Adipose tissue (tissue), 3 donors: ENCODE data around the gene CCDC174. TPM values are rescaled to one million over a fixed set of nuclear protein-coding genes. Genes with fewer than 3 reads are reported as not detected.

Experiments
- H3K27ac ChIP-seq: one replicate; pipeline ENCODE4 v1.5.1; 2013; ENCODE audit warnings: low read depth, low read length
- WGBS, 3 donors: extraction: QIAGEN DNeasy Blood & Tissue Kit; methylation state at CpG; one replicate each; pipeline ENCODE4 v1.1.7; 2013; 5-methylcytosine and 5-hydroxymethylcytosine counted together
- polyA plus RNA-seq, 3 donors: library from polyadenylated mRNA; stranded (reverse); fragments of 200-250 nt; gene quantifications; one replicate each; pipeline ENCODE4 v1.2.3, GENCODE V29; 2013
- donor health status: healthy with polysubstance abuse.
- donor health status: Bipolar disorder and iron deficiency.
- donor health status: healthy.

CCDC174 gene
- polyA plus RNA-seq, 3 donors, result 9.4 to 10.7 (median 10.3) TPM

DNA sequence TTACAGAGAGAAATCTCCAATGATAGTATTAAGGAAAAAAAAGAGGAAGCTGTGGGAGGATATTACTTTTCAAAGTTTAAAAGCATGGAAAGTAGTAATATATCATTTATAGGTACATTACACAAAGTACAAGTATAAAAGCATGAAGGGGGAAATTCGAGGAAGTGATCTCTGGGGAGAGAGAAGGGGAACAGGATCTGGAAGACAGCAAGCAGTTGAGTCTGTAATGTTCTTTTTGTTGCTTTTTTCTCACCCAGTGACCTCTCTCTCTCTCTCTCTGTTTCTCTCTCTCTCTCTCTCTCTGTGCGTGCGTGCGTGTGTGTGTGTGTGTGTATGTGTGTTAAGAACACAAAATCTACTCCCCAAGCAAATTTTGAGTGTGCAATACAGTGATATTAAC is 33.6 kb downstream of the CCDC174 start:
- WGBS, 3 donors, result 18 to 52% (median 28%) methylated on average over 3 to 4 of the region's 4 CpGs
- no peak overlapping the region for H3K27ac ChIP-seq

GRCh38 chr3:14687360-14687759 is 35.8 kb downstream of the CCDC174 start:
- H3K27ac ChIP-seq, result no peak overlapping the region
- WGBS, 3 donors, result 58 to 76% (median 71%) methylated on average over 3 of the region's 3 CpGs

GRCh38 chr3:14688525-14688924 is 37.0 kb downstream of the CCDC174 start:
- 55 to 80% (median 61%) methylated on average over 2 of the region's 2 CpGs for WGBS, 3 donors
- no peak overlapping the region for H3K27ac ChIP-seq

- 55 to 68% (median 59%) methylated on average over 7 of the region's 7 CpGs for WGBS, 3 donors
These were observed 37.9 kb downstream of the CCDC174 start for GRCh38 chr3:14689247-14689980.

DNA sequence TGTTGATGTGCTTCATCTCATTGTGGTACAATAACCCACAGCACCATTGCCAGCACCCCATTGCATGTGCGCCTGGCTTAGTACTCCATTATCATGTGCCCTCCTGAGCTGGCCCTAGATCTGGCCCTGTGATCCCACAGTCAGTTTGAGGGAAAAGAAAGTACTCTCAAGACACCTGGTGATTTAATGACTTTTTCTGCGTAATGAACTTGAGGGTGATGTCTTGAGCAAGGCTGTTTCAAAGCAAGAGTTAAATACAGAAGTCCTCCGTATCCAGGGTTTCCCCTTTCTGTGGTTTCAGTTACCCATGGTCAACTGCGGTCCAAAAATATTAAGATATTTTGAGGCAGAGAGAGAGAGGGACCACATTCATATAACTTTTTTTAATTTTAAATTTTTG is 39.7 kb downstream of the CCDC174 start:
- 69 to 91% (median 71%) methylated on average over 4 of the region's 4 CpGs for WGBS, 3 donors
- H3K27ac ChIP-seq, result no peak overlapping the region

More at GRCh38 chr3:14689247-14689980, 37.9 kb downstream of the CCDC174 start:
- no peak overlapping the region for H3K27ac ChIP-seq

DNA sequence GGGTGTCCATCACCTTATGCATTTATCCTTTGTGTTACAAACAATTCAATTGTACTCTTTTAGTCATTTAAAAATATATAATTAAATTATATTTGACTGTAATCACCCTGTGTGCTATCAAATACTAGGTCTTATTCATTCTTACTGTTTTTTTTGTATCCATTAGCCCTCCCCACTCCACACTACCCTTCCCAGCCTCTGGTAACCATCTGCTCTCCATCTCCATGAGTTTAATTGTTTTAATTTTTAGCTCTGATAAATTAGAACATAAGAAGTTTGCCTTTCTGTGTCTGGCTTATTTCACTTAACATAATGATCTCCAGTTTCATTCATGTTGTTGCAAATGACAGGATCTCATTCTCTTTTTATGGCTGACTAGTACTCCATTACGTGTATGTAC is 40.2 kb downstream of the CCDC174 start:
- H3K27ac ChIP-seq, result no peak overlapping the region
- WGBS, 3 donors, result 86 to 92% (median 89%) methylated on average over 1 of the region's 1 CpG

GRCh38 chr3:14698601-14699244 is 47.2 kb downstream of the CCDC174 start:
- H3K27ac ChIP-seq, result no peak overlapping the region
- 80 to 97% (median 89%) methylated on average over 1 of the region's 1 CpG for WGBS, 3 donors

DNA sequence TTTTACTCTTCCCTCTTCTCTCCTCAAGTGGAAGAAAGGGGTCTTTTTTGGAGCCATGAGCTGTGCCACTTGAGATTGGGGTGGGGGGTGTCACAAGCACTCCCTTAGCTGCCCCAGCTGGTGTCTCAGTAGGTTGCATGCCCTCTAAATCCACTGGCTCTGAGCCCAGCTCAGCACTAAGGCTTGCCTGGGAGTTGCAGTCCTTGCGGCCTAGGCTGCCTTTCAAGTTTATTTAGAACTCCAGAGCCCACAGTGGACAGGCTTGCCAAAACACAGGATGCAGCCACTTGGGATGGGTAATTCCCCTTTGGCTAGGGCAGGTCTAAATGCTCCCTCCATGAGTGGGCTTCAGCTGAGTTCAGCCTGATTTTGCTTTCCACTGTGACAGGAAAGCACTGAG is 48.1 kb downstream of the CCDC174 start:
- no peak overlapping the region for H3K27ac ChIP-seq
- WGBS, 3 donors, result 77 to 83% (median 79%) methylated on average over 1 of the region's 1 CpG

GRCh38 chr3:14700891-14701290 is 49.3 kb downstream of the CCDC174 start:
- H3K27ac ChIP-seq, result no peak overlapping the region
- WGBS, 3 donors, result 74 to 89% (median 88%) methylated on average over 3 of the region's 3 CpGs

DNA sequence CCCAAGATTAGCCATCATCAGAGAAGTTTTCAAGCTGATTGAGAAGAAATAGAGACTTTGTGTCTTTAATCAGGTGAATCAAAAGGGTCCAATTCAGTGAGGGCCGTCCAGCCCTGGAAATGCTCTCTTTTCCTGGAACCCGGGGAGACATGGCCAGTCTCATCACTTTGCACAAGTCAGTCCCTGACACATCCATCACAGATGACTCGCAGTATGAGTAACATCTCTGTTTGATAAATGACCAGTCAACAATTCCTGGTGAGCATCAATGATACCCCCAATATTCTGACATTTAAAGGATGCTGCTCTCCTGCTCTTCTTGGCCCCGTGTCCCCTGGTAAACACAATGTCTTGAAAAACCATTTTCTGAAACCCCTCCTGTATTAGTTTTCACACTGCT is 50.1 kb downstream of the CCDC174 start:
- no peak overlapping the region for H3K27ac ChIP-seq
- 90% methylated on average over 4 of the region's 4 CpGs for WGBS, 3 donors

GRCh38 chr3:14703128-14703750 is 51.7 kb downstream of the CCDC174 start:
- no peak overlapping the region for H3K27ac ChIP-seq
- 87 to 95% (median 90%) methylated on average over 9 of the region's 9 CpGs for WGBS, 3 donors

DNA sequence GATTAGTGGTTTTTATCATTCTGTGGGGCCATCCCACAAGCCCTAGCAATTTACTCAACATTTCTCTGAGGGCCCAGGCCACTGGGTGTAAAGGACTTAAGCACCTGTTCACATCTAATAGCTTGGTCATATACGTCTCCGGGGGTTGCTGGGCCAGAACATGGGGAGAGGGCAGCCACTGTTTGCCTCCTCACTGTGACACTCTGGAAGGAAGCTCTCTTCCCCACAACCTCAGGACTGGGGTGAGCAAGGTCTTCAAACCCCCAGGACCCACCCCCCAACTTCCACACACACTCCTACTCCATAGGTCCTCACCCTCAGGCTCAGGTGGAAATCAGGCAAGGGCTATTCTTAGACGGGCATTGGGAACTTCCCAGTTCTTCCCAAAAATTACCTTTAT is 52.2 kb downstream of the CCDC174 start:
- no peak overlapping the region for H3K27ac ChIP-seq
- WGBS, 3 donors, result 91 to 97% (median 96%) methylated on average over 3 of the region's 3 CpGs

DNA sequence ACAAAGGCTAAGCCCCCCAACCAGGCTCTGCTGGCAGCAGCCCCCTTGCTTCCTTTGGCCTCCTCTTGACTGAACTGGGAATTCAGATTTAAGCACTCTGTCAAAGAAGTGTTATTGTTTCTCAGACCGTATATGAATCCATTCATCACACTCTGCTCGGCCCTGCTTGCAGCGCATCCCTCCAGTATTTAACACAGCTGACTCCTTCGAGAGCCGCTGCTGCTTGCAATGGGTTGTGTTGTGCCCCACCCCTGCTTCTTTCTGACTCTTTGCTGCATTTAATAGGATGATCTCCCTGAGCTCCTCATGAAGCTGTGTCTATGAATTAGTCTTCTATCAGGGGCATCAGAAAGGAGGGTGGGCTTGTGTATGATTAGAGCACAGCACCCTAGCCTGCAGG is 54.5 kb downstream of the CCDC174 start:
- 81 to 86% (median 82%) methylated on average over 5 of the region's 5 CpGs for WGBS, 3 donors
- no peak overlapping the region for H3K27ac ChIP-seq

DNA sequence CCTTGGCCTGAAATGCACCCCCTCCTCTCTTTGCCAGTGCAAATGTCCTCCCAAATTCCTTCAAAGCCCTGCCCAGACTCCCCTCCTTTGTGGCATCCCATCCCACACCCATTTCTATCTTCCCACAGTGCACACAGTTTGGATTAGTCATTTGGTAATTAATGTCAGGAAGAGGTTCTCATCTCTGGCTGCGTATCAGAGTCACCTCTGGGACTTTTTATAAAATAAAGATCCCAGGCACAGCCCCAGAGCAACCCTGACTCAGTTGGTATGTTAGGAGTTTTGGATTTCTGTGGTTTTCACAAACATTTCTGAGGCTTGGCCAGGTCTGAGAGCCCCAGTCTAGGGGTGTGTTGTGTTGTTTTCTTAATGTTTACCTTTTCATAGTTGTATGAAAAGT is 65.0 kb downstream of the CCDC174 start:
- H3K27ac ChIP-seq, result no peak overlapping the region
- 36 to 45% (median 42%) methylated on average over 1 of the region's 1 CpG for WGBS, 3 donors

- WGBS, 3 donors, result 43 to 70% (median 48%) methylated on average over 1 of the region's 1 CpG
- H3K27ac ChIP-seq, result no peak overlapping the region
These were observed 65.7 kb downstream of the CCDC174 start for GRCh38 chr3:14717307-14717706.

- WGBS, 3 donors, result 89 to 94% (median 91%) methylated on average over 2 of the region's 2 CpGs
- H3K27ac ChIP-seq, result no peak overlapping the region
These were observed 67.0 kb downstream of the CCDC174 start for GRCh38 chr3:14718539-14718938.

GRCh38 chr3:14719006-14719405 is 67.4 kb downstream of the CCDC174 start:
- WGBS, 3 donors, result 88 to 95% (median 93%) methylated on average over 2 of the region's 2 CpGs
- no peak overlapping the region for H3K27ac ChIP-seq

DNA sequence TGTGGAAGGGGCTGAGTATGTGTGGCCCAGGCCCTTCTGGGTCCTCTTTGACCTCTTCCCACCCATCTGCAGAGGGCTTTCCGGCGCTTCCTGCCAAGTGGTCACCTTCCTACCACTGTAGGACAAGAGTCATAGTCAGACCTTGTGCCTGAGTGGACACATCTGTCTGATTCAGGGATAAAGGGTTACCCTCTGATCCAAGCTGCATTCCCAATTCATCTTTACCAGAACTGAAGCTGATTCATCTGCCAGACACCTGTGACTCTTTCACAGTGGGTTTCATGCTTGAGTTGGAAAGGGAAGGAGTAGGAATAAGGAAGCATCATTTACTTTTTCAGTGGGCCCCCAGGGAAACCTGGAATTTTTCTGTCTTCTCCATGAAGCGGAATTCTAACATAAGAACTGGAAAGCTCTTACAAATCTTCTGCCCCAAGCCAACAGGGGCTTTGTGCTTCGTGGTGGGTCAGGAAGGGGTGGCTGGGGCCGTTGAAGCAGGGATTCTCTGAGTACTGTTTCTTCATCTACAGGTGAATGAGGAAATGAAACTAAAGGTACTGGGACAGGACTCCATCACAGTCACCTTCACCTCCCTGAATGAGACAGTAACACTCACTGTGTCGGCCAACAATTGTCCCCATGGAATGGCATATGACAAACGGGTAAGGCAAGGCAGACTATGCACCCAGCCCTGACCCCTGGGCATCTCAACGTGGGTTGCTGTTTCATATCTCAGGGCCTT is 69.7 kb downstream of the CCDC174 start:
- 77 to 88% (median 80%) methylated on average over 8 of the region's 8 CpGs for WGBS, 3 donors
- no peak overlapping the region for H3K27ac ChIP-seq
